MCF 10A (cell line): ENCODE data around the gene PRADC1. TPM values are rescaled to one million over a fixed set of nuclear protein-coding genes. Genes with fewer than 3 reads are reported as not detected.

Source experiments
- BruUV-seq: library from RNA; stranded (reverse); fragments of 400-500 nt; replicated peaks from 2 replicates; lab custom pipeline; 2021; lab: Mats Ljungman, UMichigan
- CTCF ChIA-PET: fragments of 300-600 bp; sonication (Branson Sonifier 250); formaldehyde crosslinking; extraction: SDS; loops from one replicate; lab custom pipeline; 2021; ENCODE audit warnings: antibody characterized with exemption, inconsistent platforms; lab: Yijun Ruan, JAX
- POLR2A ChIA-PET: fragments of 300-600, 350-650 bp; sonication (Branson Sonifier 250); formaldehyde crosslinking; extraction: SDS; loops from one replicate; lab custom pipeline; 2020; ENCODE audit warnings: antibody characterized with exemption, inconsistent platforms; lab: Yijun Ruan, JAX
- DNase-seq: peaks from one replicate; pipeline ENCODE4 v3.0.0-alpha.2; 2018; ENCODE audit not compliant: unreplicated experiment
- H3K27ac Mint-ChIP-seq: one replicate; pipeline ENCODE4 v1.8.0; 2022; ENCODE audit warnings: mild to moderate bottlenecking, low read depth, mixed read lengths; ENCODE audit not compliant: unreplicated experiment
- H3K27me3 Mint-ChIP-seq: one replicate; pipeline ENCODE4 v1.8.0; 2022; ENCODE audit warnings: mixed read lengths; ENCODE audit not compliant: insufficient read depth, unreplicated experiment
- H3K36me3 Mint-ChIP-seq: one replicate; pipeline ENCODE4 v1.8.0; 2022; ENCODE audit warnings: mild to moderate bottlenecking, moderate library complexity, mixed read lengths; ENCODE audit not compliant: insufficient read depth, unreplicated experiment
- H3K4me1 Mint-ChIP-seq: one replicate; pipeline ENCODE4 v1.8.0; 2022; ENCODE audit warnings: mixed read lengths; ENCODE audit not compliant: insufficient read depth, unreplicated experiment
- H3K4me3 Mint-ChIP-seq: one replicate; pipeline ENCODE4 v1.8.0; 2022; ENCODE audit warnings: mild to moderate bottlenecking, moderate library complexity, mixed read lengths; ENCODE audit not compliant: unreplicated experiment
- H3K9me3 Mint-ChIP-seq: one replicate; pipeline ENCODE4 v1.8.0; 2022; ENCODE audit warnings: mixed read lengths; ENCODE audit not compliant: unreplicated experiment
- intact Hi-C: fragments of 100-400 bp; cut with micrococcal nuclease; formaldehyde crosslinking; loops from 2 replicates; pipeline ENCODE4 v1.14.1; 2022
- total RNA-seq: library from RNA; stranded (reverse); gene quantifications from 2 replicates; pipeline ENCODE4 v1.2.3, GENCODE V29; 2022
- TF ChIP-seq, protein P1 (sequence below): fragments of 200-600 bp; IDR thresholded peaks from one replicate; pipeline ENCODE4 v1.8.0; 2022; ENCODE audit warnings: antibody characterized with exemption, mild to moderate bottlenecking; ENCODE audit not compliant: unreplicated experiment

Gene PRADC1
- total RNA-seq, 1 experiment from 2014 or later: 13.5 TPM

DNA sequence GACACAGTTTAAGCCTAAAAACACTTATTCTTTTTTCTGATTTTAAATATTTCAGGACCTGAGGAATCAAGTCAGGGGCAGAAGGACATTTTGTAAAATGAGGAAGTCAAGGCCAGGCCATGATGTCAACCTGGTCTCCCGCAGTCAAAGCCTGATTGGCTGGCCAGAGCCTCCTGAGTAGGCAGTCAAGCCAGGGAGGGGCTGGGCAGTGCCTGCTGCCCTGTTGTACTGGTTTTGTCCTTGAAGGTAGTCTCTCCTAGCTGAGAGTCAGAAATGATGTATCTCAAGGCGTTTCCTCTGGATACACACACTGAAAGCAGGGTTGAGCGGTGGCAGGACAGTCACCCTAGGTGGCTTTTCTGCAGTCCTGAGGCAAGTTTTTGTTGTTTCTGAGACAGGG lies 20.9 kb upstream of the PRADC1 start:
- intact Hi-C loops: no loop called here
- TF ChIP-seq, protein P1, sequence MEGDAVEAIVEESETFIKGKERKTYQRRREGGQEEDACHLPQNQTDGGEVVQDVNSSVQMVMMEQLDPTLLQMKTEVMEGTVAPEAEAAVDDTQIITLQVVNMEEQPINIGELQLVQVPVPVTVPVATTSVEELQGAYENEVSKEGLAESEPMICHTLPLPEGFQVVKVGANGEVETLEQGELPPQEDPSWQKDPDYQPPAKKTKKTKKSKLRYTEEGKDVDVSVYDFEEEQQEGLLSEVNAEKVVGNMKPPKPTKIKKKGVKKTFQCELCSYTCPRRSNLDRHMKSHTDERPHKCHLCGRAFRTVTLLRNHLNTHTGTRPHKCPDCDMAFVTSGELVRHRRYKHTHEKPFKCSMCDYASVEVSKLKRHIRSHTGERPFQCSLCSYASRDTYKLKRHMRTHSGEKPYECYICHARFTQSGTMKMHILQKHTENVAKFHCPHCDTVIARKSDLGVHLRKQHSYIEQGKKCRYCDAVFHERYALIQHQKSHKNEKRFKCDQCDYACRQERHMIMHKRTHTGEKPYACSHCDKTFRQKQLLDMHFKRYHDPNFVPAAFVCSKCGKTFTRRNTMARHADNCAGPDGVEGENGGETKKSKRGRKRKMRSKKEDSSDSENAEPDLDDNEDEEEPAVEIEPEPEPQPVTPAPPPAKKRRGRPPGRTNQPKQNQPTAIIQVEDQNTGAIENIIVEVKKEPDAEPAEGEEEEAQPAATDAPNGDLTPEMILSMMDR: no peak
- POLR2A ChIA-PET: interaction anchor here (0.6 to 2.4 kb wide), 5 partner anchors 9 to 77 kb away, joined by 3 to 11 read pairs (median 3); partner anchors contain the start of genes CCT7 and PRADC1
- CTCF ChIA-PET: interaction anchor here (0.6 to 0.7 kb wide), 3 partner anchors 14 to 60 kb away, joined by 3 to 5 read pairs (median 3); no protein-coding TSS in a partner anchor
- Mint-ChIP-seq H3K36me3 (peaks cover 51% of the 10 kb centered on the region), H3K4me1 (no peaks in the 10 kb centered on the region), H3K27ac (no peak overlapping the region), H3K9me3 (no peaks in the 10 kb centered on the region), H3K4me3 (no peak overlapping the region), H3K27me3 (no peaks in the 10 kb centered on the region)
- DNase-seq: no peak
- BruUV-seq: no TSS peak

DNA sequence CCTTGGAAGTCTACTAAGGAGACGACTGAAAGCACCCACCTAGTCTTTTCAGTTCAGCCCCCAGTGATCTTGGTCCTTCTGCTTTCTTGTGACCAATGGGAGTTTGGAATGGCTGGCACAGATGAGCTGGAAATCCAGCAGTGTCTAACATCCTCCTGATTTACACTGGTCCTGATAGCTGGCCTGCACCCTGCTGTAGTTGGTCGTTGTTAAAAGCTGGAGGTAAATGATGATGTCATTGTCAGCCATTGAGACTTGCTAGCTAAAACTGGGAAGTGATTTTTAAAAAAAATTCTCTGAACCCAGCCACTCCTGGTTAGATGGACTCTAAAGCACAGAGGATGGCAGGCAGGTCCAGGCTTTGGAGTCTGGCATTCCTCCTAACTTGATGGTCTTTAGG lies 20.4 kb upstream of the PRADC1 start:
- Mint-ChIP-seq H3K4me1 (no peaks in the 10 kb centered on the region), H3K27ac (no peak overlapping the region), H3K36me3 (peaks cover 56% of the 10 kb centered on the region), H3K27me3 (no peaks in the 10 kb centered on the region), H3K4me3 (no peak overlapping the region), H3K9me3 (no peaks in the 10 kb centered on the region)
- TF ChIP-seq, protein P1: no peak
- DNase-seq: no peak
- CTCF ChIA-PET: interaction anchor here (0.7 kb wide), 1 partner anchor 18 kb away, joined by 3 read pairs; no protein-coding TSS in a partner anchor
- intact Hi-C loops: no loop called here
- POLR2A ChIA-PET: interaction anchor here (1.1 to 2.4 kb wide), 4 partner anchors 19 to 38 kb away, joined by 3 to 11 read pairs (median 3); partner anchors contain the start of genes CCT7 and PRADC1
- no TSS peak for BruUV-seq

DNA sequence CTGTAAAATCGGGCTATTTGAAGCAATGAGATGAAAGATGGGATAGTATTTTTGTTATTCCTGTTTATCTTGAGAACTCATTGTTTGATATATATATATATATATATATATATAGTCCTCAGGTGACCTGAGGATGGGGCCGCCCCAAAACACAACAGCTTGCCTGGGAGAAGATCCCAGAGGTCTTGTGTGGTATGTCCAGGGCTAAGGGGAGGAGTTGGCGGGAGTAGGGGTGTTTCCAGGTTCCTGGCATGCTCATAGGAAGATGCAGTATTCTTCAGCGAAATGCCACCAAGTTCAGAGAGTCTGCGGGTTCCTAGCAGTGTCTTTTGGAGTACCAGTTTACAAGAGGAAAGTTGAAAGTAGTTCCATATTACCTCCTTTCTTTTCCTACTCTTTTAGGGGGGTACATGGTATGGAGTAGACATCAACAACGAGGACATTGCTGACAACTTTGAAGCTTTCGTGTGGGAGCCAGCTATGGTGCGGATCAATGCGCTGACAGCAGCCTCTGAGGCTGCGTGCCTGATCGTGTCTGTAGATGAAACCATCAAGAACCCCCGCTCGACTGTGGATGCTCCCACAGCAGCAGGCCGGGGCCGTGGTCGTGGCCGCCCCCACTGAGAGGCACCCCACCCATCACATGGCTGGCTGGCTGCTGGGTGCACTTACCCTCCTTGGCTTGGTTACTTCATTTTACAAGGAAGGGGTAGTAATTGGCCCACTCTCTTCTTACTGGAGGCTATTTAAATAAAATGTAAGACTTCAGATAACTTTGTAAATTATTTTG lies 19.4 kb upstream of the PRADC1 start:
- TF ChIP-seq, protein P1: no peak
- no TSS peak for BruUV-seq
- ChIA-PET POLR2A (interaction anchor here (1.2 to 2.4 kb wide), 4 partner anchors 18 to 75 kb away, joined by 3 to 11 read pairs (median 3); partner anchors contain the start of genes CCT7 and PRADC1), CTCF (no interaction called here)
- no peak overlapping the region for H3K27ac Mint-ChIP-seq
- no peak overlapping the region for H3K4me3 Mint-ChIP-seq
- no peaks in the 10 kb centered on the region for H3K9me3 Mint-ChIP-seq
- no peaks in the 10 kb centered on the region for H3K4me1 Mint-ChIP-seq
- intact Hi-C loops: no loop called here
- peaks cover 66% of the 10 kb centered on the region for H3K36me3 Mint-ChIP-seq
- DNase-seq: no peak
- no peaks in the 10 kb centered on the region for H3K27me3 Mint-ChIP-seq
